Measurements from ENCODE around the gene ZCCHC18.
"Not testable (repeated sequence)": the region's sequence is repeated elsewhere in the genome, so short reads cannot be mapped to it uniquely, and the experiment has no call there.

The ZCCHC18 gene

GRCh38 chrX:104105330-104106262 is 6.7 kb upstream of the ZCCHC18 start:
- H3K27ac ChIP-seq (ENCODE audit: low read depth, low read length): no peak overlapping the region

GRCh38 chrX:104108955-104109354 is 3.4 kb upstream of the ZCCHC18 start:
- Histone ChIP-seq H3K4me3 (ENCODE audit: low read length) (no peak overlapping the region), H3K27me3 (ENCODE audit: control insufficient read depth, insufficient read depth, low read length) (no peaks in the 10 kb centered on the region), H3K4me1 (ENCODE audit: control insufficient read depth, insufficient read depth, low read length) (no peaks in the 10 kb centered on the region), H3K9ac (ENCODE audit: low read length) (no peak overlapping the region), H3K36me3 (ENCODE audit: control insufficient read depth, insufficient read depth, low read length) (no peaks in the 10 kb centered on the region), H3K27ac (ENCODE audit: low read depth, low read length) (no peak overlapping the region)

More at GRCh38 chrX:104105330-104106262, 6.7 kb upstream of the ZCCHC18 start:
- no peak overlapping the region for H3K9ac ChIP-seq (ENCODE audit: low read length)
- H3K4me3 ChIP-seq (ENCODE audit: low read length): no peak overlapping the region
- H3K4me1 ChIP-seq (ENCODE audit: control insufficient read depth, insufficient read depth, low read length): no peaks in the 10 kb centered on the region
- no peaks in the 10 kb centered on the region for H3K36me3 ChIP-seq (ENCODE audit: control insufficient read depth, insufficient read depth, low read length)
- H3K27me3 ChIP-seq (ENCODE audit: control insufficient read depth, insufficient read depth, low read length): no peaks in the 10 kb centered on the region

- not testable (repeated sequence) for H3K4me3 ChIP-seq (ENCODE audit: low read length); H3K27ac ChIP-seq (ENCODE audit: low read depth, low read length); H3K27me3 ChIP-seq (ENCODE audit: control insufficient read depth, insufficient read depth, low read length); H3K36me3 ChIP-seq (ENCODE audit: control insufficient read depth, insufficient read depth, low read length); H3K9ac ChIP-seq (ENCODE audit: low read length); H3K4me1 ChIP-seq (ENCODE audit: control insufficient read depth, insufficient read depth, low read length)
These were observed 1.7 kb upstream of the ZCCHC18 start for GRCh38 chrX:104110491-104111240.

GRCh38 chrX:104113222-104113965 is 1.1 kb downstream of the ZCCHC18 start:
- Histone ChIP-seq H3K4me3 (ENCODE audit: low read length) (peak overlapping the region; percentile 72), H3K27ac (ENCODE audit: low read depth, low read length) (peak overlapping the region; percentile 48)

GRCh38 chrX:104117759-104118158 is 5.4 kb downstream of the ZCCHC18 start:
- H3K4me3 ChIP-seq (ENCODE audit: low read length): no peak overlapping the region
- H3K36me3 ChIP-seq (ENCODE audit: control insufficient read depth, insufficient read depth, low read length): no peaks in the 10 kb centered on the region
- H3K9ac ChIP-seq (ENCODE audit: low read length): no peak overlapping the region
- H3K4me1 ChIP-seq (ENCODE audit: control insufficient read depth, insufficient read depth, low read length): no peaks in the 10 kb centered on the region
- H3K27me3 ChIP-seq (ENCODE audit: control insufficient read depth, insufficient read depth, low read length): no peaks in the 10 kb centered on the region
- no peak overlapping the region for H3K27ac ChIP-seq (ENCODE audit: low read depth, low read length)

More at GRCh38 chrX:104113222-104113965, 1.1 kb downstream of the ZCCHC18 start:
- Histone ChIP-seq H3K27me3 (ENCODE audit: control insufficient read depth, insufficient read depth, low read length) (no peaks in the 10 kb centered on the region), H3K36me3 (ENCODE audit: control insufficient read depth, insufficient read depth, low read length) (no peaks in the 10 kb centered on the region), H3K4me1 (ENCODE audit: control insufficient read depth, insufficient read depth, low read length) (no peaks in the 10 kb centered on the region), H3K9ac (ENCODE audit: low read length) (no peak overlapping the region)

GRCh38 chrX:104118765-104119164 is 6.4 kb downstream of the ZCCHC18 start:
- Histone ChIP-seq H3K9ac (ENCODE audit: low read length) (no peak overlapping the region), H3K4me1 (ENCODE audit: control insufficient read depth, insufficient read depth, low read length) (no peaks in the 10 kb centered on the region), H3K27me3 (ENCODE audit: control insufficient read depth, insufficient read depth, low read length) (no peaks in the 10 kb centered on the region), H3K27ac (ENCODE audit: low read depth, low read length) (no peak overlapping the region), H3K36me3 (ENCODE audit: control insufficient read depth, insufficient read depth, low read length) (no peaks in the 10 kb centered on the region), H3K4me3 (ENCODE audit: low read length) (no peak overlapping the region)

- Histone ChIP-seq H3K4me3 (ENCODE audit: low read length) (no peak overlapping the region), H3K4me1 (ENCODE audit: control insufficient read depth, insufficient read depth, low read length) (no peaks in the 10 kb centered on the region), H3K27me3 (ENCODE audit: control insufficient read depth, insufficient read depth, low read length) (no peaks in the 10 kb centered on the region), H3K27ac (ENCODE audit: low read depth, low read length) (no peak overlapping the region), H3K36me3 (ENCODE audit: control insufficient read depth, insufficient read depth, low read length) (no peaks in the 10 kb centered on the region), H3K9ac (ENCODE audit: low read length) (no peak overlapping the region)
These were observed 10.5 kb downstream of the ZCCHC18 start for GRCh38 chrX:104122829-104123228.

GRCh38 chrX:104126856-104127255 is 14.5 kb downstream of the ZCCHC18 start:
- no peak overlapping the region for H3K9ac ChIP-seq (ENCODE audit: low read length)
- H3K27ac ChIP-seq (ENCODE audit: low read depth, low read length): no peak overlapping the region
- no peaks in the 10 kb centered on the region for H3K4me1 ChIP-seq (ENCODE audit: control insufficient read depth, insufficient read depth, low read length)
- H3K4me3 ChIP-seq (ENCODE audit: low read length): no peak overlapping the region
- no peaks in the 10 kb centered on the region for H3K36me3 ChIP-seq (ENCODE audit: control insufficient read depth, insufficient read depth, low read length)
- H3K27me3 ChIP-seq (ENCODE audit: control insufficient read depth, insufficient read depth, low read length): no peaks in the 10 kb centered on the region

- Histone ChIP-seq H3K4me1 (ENCODE audit: control insufficient read depth, insufficient read depth, low read length) (no peaks in the 10 kb centered on the region), H3K36me3 (ENCODE audit: control insufficient read depth, insufficient read depth, low read length) (no peaks in the 10 kb centered on the region), H3K9ac (ENCODE audit: low read length) (no peak overlapping the region), H3K27me3 (ENCODE audit: control insufficient read depth, insufficient read depth, low read length) (no peaks in the 10 kb centered on the region), H3K27ac (ENCODE audit: low read depth, low read length) (no peak overlapping the region), H3K4me3 (ENCODE audit: low read length) (no peak overlapping the region)
These were observed 18.5 kb downstream of the ZCCHC18 start for GRCh38 chrX:104130808-104131207.

GRCh38 chrX:104134583-104135261 is 22.4 kb downstream of the ZCCHC18 start:
- no peak overlapping the region for H3K27ac ChIP-seq (ENCODE audit: low read depth, low read length)
- H3K36me3 ChIP-seq (ENCODE audit: control insufficient read depth, insufficient read depth, low read length): no peaks in the 10 kb centered on the region
- no peaks in the 10 kb centered on the region for H3K27me3 ChIP-seq (ENCODE audit: control insufficient read depth, insufficient read depth, low read length)
- no peaks in the 10 kb centered on the region for H3K4me1 ChIP-seq (ENCODE audit: control insufficient read depth, insufficient read depth, low read length)
- H3K9ac ChIP-seq (ENCODE audit: low read length): no peak overlapping the region
- no peak overlapping the region for H3K4me3 ChIP-seq (ENCODE audit: low read length)

- H3K36me3 ChIP-seq (ENCODE audit: control insufficient read depth, insufficient read depth, low read length): no peaks in the 10 kb centered on the region
- no peak overlapping the region for H3K27ac ChIP-seq (ENCODE audit: low read depth, low read length)
- H3K9ac ChIP-seq (ENCODE audit: low read length): no peak overlapping the region
- no peaks in the 10 kb centered on the region for H3K27me3 ChIP-seq (ENCODE audit: control insufficient read depth, insufficient read depth, low read length)
- no peaks in the 10 kb centered on the region for H3K4me1 ChIP-seq (ENCODE audit: control insufficient read depth, insufficient read depth, low read length)
- H3K4me3 ChIP-seq (ENCODE audit: low read length): no peak overlapping the region
These were observed 23.4 kb downstream of the ZCCHC18 start for GRCh38 chrX:104135677-104136076.
